ENCODE data around the gene ASB3.
"Not testable (repeated sequence)": the region's sequence is repeated elsewhere in the genome, so short reads cannot be mapped to it uniquely, and the experiment has no call there.

Gene ASB3

GRCh38 chr2:53786705-53787613 is at the start of gene ASB3, which contains the start of gene ERLEC1:
ASB3 (minus strand) TSS chr2:53786953; CDS start chr2:53765572, 21,381 bp downstream.
ERLEC1 (plus strand) TSS chr2:53787044; CDS start chr2:53787211, 167 bp downstream.
- TF ChIP-seq CTCF (IDR thresholded peaks at IDR 0.05; ENCODE audit: insufficient read depth, low read depth, low read length, missing control alignments), result peak; percentile 3
- peak; percentile 92 for DNase-seq (ENCODE audit: low read depth)
- H3K4me3 ChIP-seq (ENCODE audit: low read depth, low read length), result peak within 1 kb of the TSS; percentile 75

GRCh38 chr2:53829980-53830290 is 43.2 kb upstream of the ASB3 start:
- H3K4me3 ChIP-seq (ENCODE audit: low read depth, low read length); DNase-seq (ENCODE audit: low read depth): not testable (repeated sequence)

GRCh38 chr2:53829273-53829979 is 42.7 kb upstream of the ASB3 start:
- no peak overlapping the region for H3K4me3 ChIP-seq (ENCODE audit: low read depth, low read length)
- no peak for TF ChIP-seq CTCF (IDR thresholded peaks at IDR 0.05; ENCODE audit: insufficient read depth, low read depth, low read length, missing control alignments)
- no peak for DNase-seq (ENCODE audit: low read depth)

- DNase-seq (ENCODE audit: low read depth), result no peak
- no peak overlapping the region for H3K4me3 ChIP-seq (ENCODE audit: low read depth, low read length)
- no peak for TF ChIP-seq CTCF (IDR thresholded peaks at IDR 0.05; ENCODE audit: insufficient read depth, low read depth, low read length, missing control alignments)
These were observed 41.6 kb upstream of the ASB3 start for GRCh38 chr2:53828331-53828730.

- TF ChIP-seq CTCF (IDR thresholded peaks at IDR 0.05; ENCODE audit: insufficient read depth, low read depth, low read length, missing control alignments), result no peak
- no peak overlapping the region for H3K4me3 ChIP-seq (ENCODE audit: low read depth, low read length)
- no peak for DNase-seq (ENCODE audit: low read depth)
These were observed 40.8 kb upstream of the ASB3 start for GRCh38 chr2:53827398-53828175.

GRCh38 chr2:53826587-53827397 is 40.0 kb upstream of the ASB3 start:
- H3K4me3 ChIP-seq (ENCODE audit: low read depth, low read length), result no peak overlapping the region
- TF ChIP-seq CTCF (IDR thresholded peaks at IDR 0.05; ENCODE audit: insufficient read depth, low read depth, low read length, missing control alignments), result no peak
- DNase-seq (ENCODE audit: low read depth), result no peak
